H9 (cell line): Measurements from ENCODE around the gene MOB3A. TPM values are rescaled to one million over a fixed set of nuclear protein-coding genes. Genes with fewer than 3 reads are reported as not detected.

ENCODE experiments used
- DNase-seq: peaks from one replicate; pipeline ENCODE4 v3.0.0-alpha.2; 2017
- H2AFZ ChIP-seq: one replicate; pipeline ENCODE4 v1.6.1; 2013; ENCODE audit warnings: mild to moderate bottlenecking, low read length, control low read depth, moderate library complexity
- H2AK5ac ChIP-seq: 2 replicates; pipeline ENCODE4 v1.6.1; 2013; ENCODE audit warnings: low read length, control low read depth, mixed read lengths; ENCODE audit not compliant: insufficient read length
- H2BK120ac ChIP-seq: one replicate; pipeline ENCODE4 v1.6.1; 2013; ENCODE audit warnings: low read depth, mild to moderate bottlenecking, low read length, control low read depth, inconsistent platforms; ENCODE audit not compliant: poor library complexity, severe bottlenecking
- H2BK12ac ChIP-seq: 2 replicates; pipeline ENCODE4 v1.6.1; 2013; ENCODE audit warnings: low read length, control low read depth, mixed read lengths, low read depth; ENCODE audit not compliant: insufficient read length
- H2BK15ac ChIP-seq: 2 replicates; pipeline ENCODE4 v1.6.1; 2013; ENCODE audit warnings: low read depth, low read length, control low read depth
- H2BK20ac ChIP-seq: one replicate; pipeline ENCODE4 v1.6.1; 2013; ENCODE audit warnings: low read depth, mild to moderate bottlenecking, low read length, control low read depth, inconsistent platforms; ENCODE audit not compliant: poor library complexity, severe bottlenecking
- H2BK5ac ChIP-seq: 2 replicates; pipeline ENCODE4 v1.6.1; 2013; ENCODE audit warnings: low read length, control low read depth, mixed read lengths; ENCODE audit not compliant: insufficient read length
- H3K14ac ChIP-seq: 2 replicates; pipeline ENCODE4 v1.6.1; 2013; ENCODE audit warnings: low read length, control low read depth; ENCODE audit not compliant: insufficient read depth
- H3K18ac ChIP-seq: 2 replicates; pipeline ENCODE4 v1.6.1; 2013; ENCODE audit warnings: low read depth, mild to moderate bottlenecking, mixed read lengths, low read length, control low read depth; ENCODE audit not compliant: insufficient read length
- H3K23ac ChIP-seq: 2 replicates; pipeline ENCODE4 v1.6.1; 2013; ENCODE audit warnings: low read length, control low read depth, mixed read lengths, low read depth; ENCODE audit not compliant: insufficient read length
- H3K23me2 ChIP-seq: 2 replicates; pipeline ENCODE4 v1.6.1; 2013; ENCODE audit warnings: low read depth, mild to moderate bottlenecking, mixed read lengths, low read length, control low read depth; ENCODE audit not compliant: insufficient read length, poor library complexity, severe bottlenecking
- H3K27ac ChIP-seq: 2 replicates; pipeline ENCODE4 v1.5.1; 2013; ENCODE audit warnings: low read length, control low read depth, mixed read lengths, low read depth; ENCODE audit not compliant: insufficient read length
- H3K27me3 ChIP-seq: 2 replicates; pipeline ENCODE4 v1.6.1; 2013; ENCODE audit warnings: low read length, control low read depth, inconsistent platforms; ENCODE audit not compliant: insufficient read depth
- H3K4ac ChIP-seq: 2 replicates; pipeline ENCODE4 v1.6.1; 2013; ENCODE audit warnings: low read depth, mild to moderate bottlenecking, control low read depth, inconsistent platforms, low read length, moderate library complexity
- H3K4me1 ChIP-seq: 2 replicates; pipeline ENCODE4 v1.6.1; 2013; ENCODE audit warnings: low read length, control low read depth, inconsistent platforms; ENCODE audit not compliant: insufficient read depth
- H3K4me2 ChIP-seq: 2 replicates; pipeline ENCODE4 v1.6.1; 2013; ENCODE audit warnings: low read length, control low read depth, mixed read lengths; ENCODE audit not compliant: insufficient read length, insufficient read depth
- H3K56ac ChIP-seq: 2 replicates; pipeline ENCODE4 v1.6.1; 2013; ENCODE audit warnings: low read depth, mild to moderate bottlenecking, mixed read lengths, low read length, control low read depth; ENCODE audit not compliant: insufficient read length
- H3K79me1 ChIP-seq: 2 replicates; pipeline ENCODE4 v1.6.1; 2013; ENCODE audit warnings: low read depth, mild to moderate bottlenecking, moderate library complexity, low read length, control low read depth, inconsistent platforms; ENCODE audit not compliant: insufficient read depth, poor library complexity, severe bottlenecking
- H3K79me2 ChIP-seq: 2 replicates; pipeline ENCODE4 v1.6.1; 2013; ENCODE audit warnings: low read length, control low read depth, inconsistent platforms; ENCODE audit not compliant: insufficient read depth
- H3K9ac ChIP-seq: 2 replicates; pipeline ENCODE4 v1.6.1; 2013; ENCODE audit warnings: low read length, control low read depth, mixed read lengths; ENCODE audit not compliant: insufficient read length; ENCODE audit errors: extremely low read depth
- H3K9me3 ChIP-seq: one replicate; pipeline ENCODE4 v1.6.1; 2013; ENCODE audit warnings: low read depth, low read length, inconsistent platforms; ENCODE audit not compliant: control insufficient read depth
- H3T11ph ChIP-seq: one replicate; pipeline ENCODE4 v1.6.1; 2013; ENCODE audit warnings: mild to moderate bottlenecking, low read length, control low read depth, inconsistent platforms
- H4K20me1 ChIP-seq: one replicate; pipeline ENCODE4 v1.6.1; 2013; ENCODE audit not compliant: control insufficient read depth, insufficient read length, insufficient read depth
- H4K5ac ChIP-seq: 2 replicates; pipeline ENCODE4 v1.6.1; 2013; ENCODE audit warnings: low read depth, mild to moderate bottlenecking, mixed read lengths, low read length, control low read depth; ENCODE audit not compliant: insufficient read length
- H4K8ac ChIP-seq: replicated peaks from 2 replicates; pipeline ENCODE4 v1.6.1; 2013; ENCODE audit warnings: low read length, control low read depth, mixed read lengths, low read depth; ENCODE audit not compliant: insufficient read length
- H4K91ac ChIP-seq: 2 replicates; pipeline ENCODE4 v1.6.1; 2013; ENCODE audit warnings: low read depth, mild to moderate bottlenecking, moderate library complexity, mixed read lengths, low read length, control low read depth; ENCODE audit not compliant: insufficient read length
- H3K27ac Mint-ChIP-seq, 3 experiments: 2 replicates in 2 of 3; 3 replicates in 1 of 3; pipeline ENCODE4 v1.8.0; 2020 to 2021; ENCODE audit warnings: mixed read lengths in 3 of 3, mild to moderate bottlenecking in 1 of 3, moderate library complexity in 1 of 3
- H3K27me3 Mint-ChIP-seq: 2 replicates; pipeline ENCODE4 v1.8.0; 2021; ENCODE audit warnings: low read depth, mild to moderate bottlenecking, moderate library complexity, mixed read lengths
- H3K36me3 Mint-ChIP-seq, 3 experiments: 2 replicates in 2 of 3; 3 replicates in 1 of 3; pipeline ENCODE4 v1.8.0; 2020 to 2021; ENCODE audit warnings: low read depth in 3 of 3, mixed read lengths in 3 of 3; ENCODE audit not compliant: insufficient read depth in 1 of 3
- H3K4me1 Mint-ChIP-seq, 2 experiments: 2 replicates each; pipeline ENCODE4 v1.8.0; 2020; ENCODE audit warnings: mixed read lengths in 2 of 2
- H3K4me3 Mint-ChIP-seq, 2 experiments: 2 replicates in 1 of 2; 3 replicates in 1 of 2; pipeline ENCODE4 v1.8.0; 2020 to 2021; ENCODE audit warnings: mild to moderate bottlenecking in 2 of 2, mixed read lengths in 2 of 2, moderate library complexity in 1 of 2
- H3K9me3 Mint-ChIP-seq, 2 experiments: 2 replicates in 1 of 2; 3 replicates in 1 of 2; pipeline ENCODE4 v1.8.0; 2020; ENCODE audit warnings: mild to moderate bottlenecking in 2 of 2, mixed read lengths in 2 of 2, moderate library complexity in 1 of 2
- CTCF ChIP-seq: fragments of 200-600 bp; sonication (generic); conservative IDR thresholded peaks from 3 replicates; pipeline ENCODE4 v1.8.0; 2021; ENCODE audit warnings: antibody characterized with exemption, mild to moderate bottlenecking
- WGBS: extraction: QIAGEN DNeasy Blood & Tissue Kit; methylation state at CpG from one replicate; pipeline ENCODE4 v1.1.7; 2013; ENCODE audit warnings: missing lambda C conversion rate, low lambda C conversion rate, mixed read lengths; ENCODE audit not compliant: insufficient read length; ENCODE audit errors: extremely low coverage; 5-methylcytosine and 5-hydroxymethylcytosine counted together
- total RNA-seq: library from RNA; stranded (reverse); gene quantifications from 2 replicates; pipeline ENCODE4 v1.2.1, GENCODE V29; 2021

The MOB3A gene
- total RNA-seq, 1 experiment from 2014 or later = 11.5 TPM

DNA sequence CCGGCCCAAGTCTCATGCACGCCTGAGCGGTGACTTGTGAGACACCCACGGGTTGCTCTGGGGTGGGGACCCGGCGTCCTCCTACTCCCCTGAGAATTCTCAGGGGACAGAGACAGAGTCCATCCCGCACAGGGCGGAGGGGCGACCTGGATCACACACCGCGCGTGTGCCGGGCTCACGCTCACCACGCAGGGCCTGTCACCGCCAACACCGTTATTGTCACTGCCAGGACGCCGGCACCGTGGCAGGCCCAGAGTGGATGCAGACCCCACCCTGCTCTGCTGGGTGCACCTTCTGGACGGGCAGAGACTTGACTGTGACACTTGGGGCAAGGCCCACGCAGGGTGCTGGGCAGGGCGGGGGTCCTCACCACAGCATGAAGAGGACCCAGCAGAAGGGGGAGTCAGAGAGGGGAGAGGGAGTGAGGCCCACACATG lies 16.2 kb downstream of the MOB3A start:
- H3K56ac ChIP-seq = no peak overlapping the region
- no peak overlapping the region for H3K4me2 ChIP-seq
- H2BK5ac ChIP-seq = no peak overlapping the region
- DNase-seq = no peak
- H4K91ac ChIP-seq = no peak overlapping the region
- Mint-ChIP-seq H3K36me3 (peaks cover 0 to 14% (median 5%) of the 10 kb centered on the region in 3 experiments; a peak in 3 of 7 replicates), H3K4me1 (no peaks in the 10 kb centered on the region), H3K27me3 (no peaks in the 10 kb centered on the region), H3K27ac (peak overlapping the region in 1 of 3 experiments; percentile 28; a peak in 1 of 7 replicates), H3K4me3 (no peak overlapping the region), H3K9me3 (no peaks in the 10 kb centered on the region)
- H2BK20ac ChIP-seq = no peak overlapping the region
- H2BK15ac ChIP-seq = no peak overlapping the region
- no peak overlapping the region for H3K9ac ChIP-seq
- no peaks in the 10 kb centered on the region for H4K20me1 ChIP-seq
- no peak overlapping the region; the same call in 1 of the 2 replicates for H3K14ac ChIP-seq
- no peaks in the 10 kb centered on the region for H3K9me3 ChIP-seq
- no peak for TF ChIP-seq CTCF
- H4K8ac ChIP-seq = no peak overlapping the region
- no peak overlapping the region for H2BK120ac ChIP-seq
- no peak overlapping the region for H2AK5ac ChIP-seq
- no peak overlapping the region for H3K4ac ChIP-seq
- no peak overlapping the region for H3K18ac ChIP-seq
- H3K23ac ChIP-seq = no peak overlapping the region
- no peak overlapping the region for H3K27ac ChIP-seq
- no peak overlapping the region for H4K5ac ChIP-seq
- no peaks in the 10 kb centered on the region for H3K27me3 ChIP-seq
- H3K79me2 ChIP-seq = no peaks in the 10 kb centered on the region
- H3K23me2 ChIP-seq = no peaks in the 10 kb centered on the region
- H3K4me1 ChIP-seq = no peaks in the 10 kb centered on the region
- WGBS = no CpG with 5 or more reads among the region's 23 CpGs
- no peak overlapping the region for H2BK12ac ChIP-seq
- no peaks in the 10 kb centered on the region for H3K79me1 ChIP-seq
- H3T11ph ChIP-seq = no peak overlapping the region
- no peak overlapping the region for H2AFZ ChIP-seq
